ENCODE measurements around the gene RHBDL3. TPM values are rescaled to one million over a fixed set of nuclear protein-coding genes. Genes with fewer than 3 reads are reported as not detected.

RHBDL3 gene, protein sequence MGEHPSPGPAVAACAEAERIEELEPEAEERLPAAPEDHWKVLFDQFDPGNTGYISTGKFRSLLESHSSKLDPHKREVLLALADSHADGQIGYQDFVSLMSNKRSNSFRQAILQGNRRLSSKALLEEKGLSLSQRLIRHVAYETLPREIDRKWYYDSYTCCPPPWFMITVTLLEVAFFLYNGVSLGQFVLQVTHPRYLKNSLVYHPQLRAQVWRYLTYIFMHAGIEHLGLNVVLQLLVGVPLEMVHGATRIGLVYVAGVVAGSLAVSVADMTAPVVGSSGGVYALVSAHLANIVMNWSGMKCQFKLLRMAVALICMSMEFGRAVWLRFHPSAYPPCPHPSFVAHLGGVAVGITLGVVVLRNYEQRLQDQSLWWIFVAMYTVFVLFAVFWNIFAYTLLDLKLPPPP
- total RNA-seq, result 1 to 10 TPM in 1 of 4 donors, under 1 TPM in 2, not detected in 1; 0.31 to 1.1 (median 0.37) TPM

DNA sequence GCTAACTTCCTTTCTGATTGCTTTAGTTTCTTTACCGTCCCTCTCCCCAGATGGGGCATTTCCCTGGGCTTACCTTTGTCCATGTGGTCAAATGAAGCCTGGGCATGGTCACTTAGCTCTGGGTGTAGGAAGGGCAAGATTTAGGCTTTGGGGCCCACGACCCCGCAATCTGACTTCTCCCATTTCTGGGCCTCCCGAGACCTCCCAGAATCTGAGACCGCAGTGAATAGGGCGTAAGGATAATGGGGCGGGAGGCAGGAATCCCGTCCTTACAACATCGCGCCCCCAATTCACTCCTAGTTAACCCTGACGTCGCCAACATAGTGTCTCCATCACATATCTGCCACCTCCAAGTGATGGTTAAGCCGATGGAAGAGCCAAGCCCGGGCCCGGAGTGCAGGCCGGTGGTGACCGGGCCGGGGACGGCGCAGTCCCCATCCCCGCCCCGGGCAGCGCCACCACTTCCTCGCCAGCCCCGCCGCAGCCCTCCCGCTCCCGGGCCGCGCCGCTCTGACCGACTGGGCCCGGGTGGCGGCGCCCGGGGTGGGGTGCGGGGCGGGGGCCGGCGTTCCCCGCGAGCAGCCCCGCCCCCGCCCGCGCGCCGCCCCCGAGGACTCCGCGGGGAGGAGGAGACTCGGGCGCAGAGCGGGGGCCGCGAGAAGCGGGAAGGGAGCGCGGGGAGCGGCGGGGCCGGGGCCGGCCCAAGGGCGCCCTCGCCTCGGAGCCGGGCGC is at the start of gene RHBDL3:
RHBDL3 (plus strand) TSS at position 641 of the 732 bp plus-strand sequence. CDS start 358 bp downstream, outside the sequence.
- DNase-seq (ENCODE audit: low spot score) (no peak), ATAC-seq (ENCODE audit: low FRiP score) (peak; percentile 33)
- TF ChIP-seq, protein P1, sequence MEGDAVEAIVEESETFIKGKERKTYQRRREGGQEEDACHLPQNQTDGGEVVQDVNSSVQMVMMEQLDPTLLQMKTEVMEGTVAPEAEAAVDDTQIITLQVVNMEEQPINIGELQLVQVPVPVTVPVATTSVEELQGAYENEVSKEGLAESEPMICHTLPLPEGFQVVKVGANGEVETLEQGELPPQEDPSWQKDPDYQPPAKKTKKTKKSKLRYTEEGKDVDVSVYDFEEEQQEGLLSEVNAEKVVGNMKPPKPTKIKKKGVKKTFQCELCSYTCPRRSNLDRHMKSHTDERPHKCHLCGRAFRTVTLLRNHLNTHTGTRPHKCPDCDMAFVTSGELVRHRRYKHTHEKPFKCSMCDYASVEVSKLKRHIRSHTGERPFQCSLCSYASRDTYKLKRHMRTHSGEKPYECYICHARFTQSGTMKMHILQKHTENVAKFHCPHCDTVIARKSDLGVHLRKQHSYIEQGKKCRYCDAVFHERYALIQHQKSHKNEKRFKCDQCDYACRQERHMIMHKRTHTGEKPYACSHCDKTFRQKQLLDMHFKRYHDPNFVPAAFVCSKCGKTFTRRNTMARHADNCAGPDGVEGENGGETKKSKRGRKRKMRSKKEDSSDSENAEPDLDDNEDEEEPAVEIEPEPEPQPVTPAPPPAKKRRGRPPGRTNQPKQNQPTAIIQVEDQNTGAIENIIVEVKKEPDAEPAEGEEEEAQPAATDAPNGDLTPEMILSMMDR (IDR thresholded peaks at IDR 0.05), result no peak

DNA sequence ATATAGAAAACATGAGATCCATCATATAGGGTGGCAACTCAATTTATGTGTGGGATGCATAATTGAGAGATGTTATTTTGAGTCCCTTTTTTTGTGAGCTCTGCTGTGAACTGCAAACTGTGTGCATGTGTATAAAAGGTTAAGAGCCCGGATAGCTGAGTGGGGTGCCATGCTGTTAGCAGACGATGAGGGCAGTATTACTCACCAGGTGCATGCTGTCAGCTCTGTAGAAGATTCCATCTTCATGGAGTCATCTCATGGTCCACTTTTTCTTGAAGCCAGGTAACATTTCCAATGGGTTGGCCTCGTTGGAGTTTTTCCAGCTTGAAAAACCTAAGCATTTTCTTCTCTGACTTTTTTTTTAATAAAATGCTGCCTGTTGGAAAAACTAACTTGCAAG is 43.0 kb upstream of the RHBDL3 start:
- no peak for DNase-seq (ENCODE audit: low spot score)
- TF ChIP-seq, protein P1 (IDR thresholded peaks at IDR 0.05), result no peak
- no peak for ATAC-seq (ENCODE audit: low FRiP score)

DNA sequence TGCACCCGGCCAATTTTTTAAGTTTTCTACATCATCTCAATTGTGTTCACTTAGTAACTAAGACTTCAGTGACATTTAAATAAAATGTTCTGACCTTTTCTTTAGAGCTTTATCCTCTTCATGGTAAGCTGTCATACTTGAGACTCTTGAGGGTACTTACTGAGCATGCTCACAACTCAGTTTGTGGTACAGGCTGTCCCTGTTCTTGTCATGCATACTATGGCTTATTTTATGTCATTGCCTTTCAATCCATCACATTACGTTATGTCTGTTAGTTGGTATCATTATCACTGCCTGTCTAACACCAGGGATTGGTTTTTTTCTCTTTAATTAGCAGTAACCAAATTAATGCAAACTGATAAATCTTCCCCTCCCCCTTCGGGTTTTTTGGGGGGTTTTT is 41.9 kb upstream of the RHBDL3 start:
- TF ChIP-seq, protein P1 (IDR thresholded peaks at IDR 0.05), result no peak
- DNase-seq (ENCODE audit: low spot score) (no peak), ATAC-seq (ENCODE audit: low FRiP score) (no peak)

DNA sequence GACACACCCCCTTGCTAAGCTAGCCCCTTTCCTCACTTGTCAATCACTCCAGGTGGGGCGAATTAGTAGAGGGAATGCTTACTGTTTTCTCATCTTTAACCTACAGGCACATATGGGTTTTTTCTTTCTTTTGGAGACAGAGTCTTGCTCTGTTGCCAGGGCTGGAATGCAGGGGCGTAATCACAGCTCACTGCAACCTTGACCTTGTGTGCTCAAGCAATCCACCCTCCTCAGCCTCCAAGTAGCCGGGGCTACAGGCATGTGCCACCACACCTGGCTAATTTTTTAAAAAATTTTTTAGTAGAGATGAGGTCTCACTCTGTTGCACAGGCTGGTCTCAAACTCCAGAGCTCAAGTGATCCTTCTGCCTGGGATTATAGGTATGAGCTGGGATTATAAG is 38.7 kb upstream of the RHBDL3 start:
- TF ChIP-seq, protein P1 (IDR thresholded peaks at IDR 0.05), result no peak
- ATAC-seq (ENCODE audit: low FRiP score) (no peak), DNase-seq (ENCODE audit: low spot score) (no peak)

DNA sequence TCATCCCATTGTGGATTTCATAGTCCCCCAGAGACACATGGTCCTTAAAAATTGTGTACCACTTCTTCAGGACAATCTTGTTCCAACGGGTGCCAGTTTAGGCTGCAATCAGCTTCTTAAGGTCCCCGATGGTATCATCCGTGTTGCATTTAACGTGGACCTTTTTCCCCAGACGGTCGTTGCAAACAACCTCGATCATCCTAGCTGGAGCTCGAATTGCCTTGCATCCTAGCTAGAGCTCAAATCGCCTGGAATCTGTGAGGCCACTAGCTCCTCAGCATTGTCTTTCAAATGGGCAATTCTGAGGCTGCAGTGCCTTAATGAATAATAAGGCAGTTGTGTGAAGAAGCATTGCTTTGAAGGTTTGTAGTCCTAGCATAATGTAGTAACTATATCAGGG is 37.7 kb upstream of the RHBDL3 start:
- ATAC-seq (ENCODE audit: low FRiP score), result no peak
- DNase-seq (ENCODE audit: low spot score), result no peak

DNA sequence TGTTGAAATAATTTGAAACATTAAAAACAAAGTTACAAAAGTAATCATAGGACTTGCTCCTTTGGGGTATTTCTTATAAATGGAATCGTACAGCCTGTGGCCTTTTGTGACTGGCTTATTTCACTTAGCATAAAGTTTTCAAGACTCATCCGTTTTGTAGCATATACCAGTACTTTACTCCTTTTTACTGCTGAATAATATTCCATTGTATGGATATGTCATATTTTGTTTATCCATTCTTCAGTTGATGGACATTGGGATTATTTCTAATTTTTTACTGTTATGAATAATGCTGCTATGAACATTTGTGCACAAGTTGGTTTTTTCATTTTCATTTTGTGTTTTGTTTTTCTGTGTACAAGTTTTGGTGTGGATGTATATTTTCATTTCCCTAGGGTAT is 30.0 kb upstream of the RHBDL3 start:
- ATAC-seq (ENCODE audit: low FRiP score), result no peak
- no peak for DNase-seq (ENCODE audit: low spot score)
- TF ChIP-seq, protein P1 (IDR thresholded peaks at IDR 0.05), result no peak

More for the DNA sequence above, 37.7 kb upstream of the RHBDL3 start:
- TF ChIP-seq, protein P1 (IDR thresholded peaks at IDR 0.05), result no peak
